ENCODE measurements around the gene LCOR.
"Not testable (repeated sequence)": the region's sequence is repeated elsewhere in the genome, so short reads cannot be mapped to it uniquely, and the experiment has no call there.

LCOR gene

DNA sequence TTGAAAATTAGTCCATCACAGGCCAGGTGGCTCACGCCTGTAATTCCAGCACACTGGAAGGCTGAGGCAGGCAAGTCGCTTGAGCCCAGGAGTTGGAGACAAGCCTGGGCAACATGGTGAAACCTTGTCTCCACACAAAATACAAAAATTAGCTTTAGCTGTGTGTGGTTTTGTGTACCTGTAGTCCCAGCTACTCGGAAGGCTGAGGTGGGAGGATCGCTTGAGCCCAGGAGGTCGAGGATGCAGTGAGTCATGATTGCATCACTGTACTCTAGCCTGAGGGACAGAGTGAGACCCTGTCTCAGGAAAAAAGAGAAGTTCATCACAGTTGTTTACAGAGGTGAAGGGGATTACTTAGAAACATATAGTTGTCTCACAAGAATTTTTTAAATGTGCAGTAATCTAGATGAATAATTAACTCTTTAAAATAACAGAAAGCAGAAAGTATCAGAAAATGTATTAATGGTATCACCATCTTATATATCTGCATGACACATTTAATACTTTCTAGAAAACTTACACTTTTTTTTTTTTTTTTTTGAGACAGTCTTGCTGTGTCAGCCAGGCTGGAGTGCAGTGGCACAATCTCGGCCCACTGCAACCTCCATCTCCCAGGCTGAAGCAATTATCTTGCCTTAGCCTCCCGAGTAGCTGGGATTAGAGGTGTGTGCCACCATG, 8.9 kb downstream of the LCOR start:
- DNase-seq = peak; percentile 89

DNA sequence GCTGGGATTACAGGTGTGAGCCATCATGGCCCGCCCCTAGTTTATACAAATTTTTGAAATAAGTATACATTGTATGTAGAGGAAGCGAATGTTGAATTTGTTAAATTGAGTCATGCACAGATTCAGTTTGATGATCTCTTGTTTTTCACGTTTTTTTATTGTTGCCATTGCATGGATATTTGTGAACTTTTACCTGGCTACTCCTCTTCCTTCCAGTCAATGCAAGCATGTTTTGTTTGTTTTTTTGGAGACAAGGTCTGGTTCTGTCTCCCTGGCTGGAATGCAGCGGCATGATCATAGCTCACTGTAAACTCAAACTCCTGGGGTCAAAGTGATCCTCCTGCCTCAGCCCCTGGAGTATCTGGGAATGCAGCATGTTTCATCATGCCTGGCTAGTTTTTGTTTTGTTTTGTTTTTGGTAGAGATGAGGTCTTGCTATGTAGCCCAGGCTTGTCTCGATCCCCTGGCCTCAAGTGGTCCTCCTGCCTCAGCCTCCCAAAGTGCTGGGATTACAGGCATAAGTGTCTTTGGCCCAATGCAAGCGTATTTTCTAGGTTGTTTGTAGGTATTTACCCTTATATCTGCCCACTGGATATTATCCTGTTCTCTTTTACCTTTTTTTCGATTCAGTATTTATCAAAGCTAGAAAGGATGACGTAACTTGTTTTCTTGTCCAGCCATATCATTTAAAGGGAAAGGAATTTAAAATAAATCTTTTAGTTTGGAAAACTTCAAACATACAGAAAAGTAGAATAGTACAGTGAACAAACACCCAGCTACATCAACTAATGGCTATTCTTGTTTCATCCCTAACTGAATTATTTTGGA, 11.0 kb downstream of the LCOR start:
- no peak for DNase-seq

DNA sequence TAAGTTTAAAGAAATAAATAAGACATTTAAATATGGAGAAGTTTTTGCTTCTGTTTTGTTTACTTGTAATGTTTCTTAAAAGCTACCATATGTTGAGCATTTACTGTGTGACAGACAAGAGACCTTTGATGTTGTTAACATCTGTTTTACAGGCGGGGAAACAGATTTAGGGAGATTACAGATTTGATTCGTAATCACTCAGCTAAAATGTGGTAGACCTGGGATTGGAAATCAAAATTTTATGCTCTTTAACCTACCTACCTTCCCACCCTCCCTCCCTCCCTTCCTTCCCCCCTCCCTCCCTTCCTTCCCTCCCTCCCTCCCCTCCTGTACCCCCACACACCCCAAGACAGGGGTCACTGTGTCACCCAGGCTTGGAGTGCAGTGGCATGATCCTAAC, 11.7 kb downstream of the LCOR start:
- no peak for DNase-seq

GRCh38 chr10:96846395-96846794, 14.3 kb downstream of the LCOR start:
- no peak for DNase-seq

- DNase-seq = no peak
Measured at GRCh38 chr10:96846926-96847325, 14.8 kb downstream of the LCOR start.

GRCh38 chr10:96847356-96847755, 15.3 kb downstream of the LCOR start:
- not testable (repeated sequence) for DNase-seq

GRCh38 chr10:96850113-96850512, 18.0 kb downstream of the LCOR start:
- DNase-seq = no peak

GRCh38 chr10:96850825-96851224, 18.7 kb downstream of the LCOR start:
- no peak for DNase-seq

DNA sequence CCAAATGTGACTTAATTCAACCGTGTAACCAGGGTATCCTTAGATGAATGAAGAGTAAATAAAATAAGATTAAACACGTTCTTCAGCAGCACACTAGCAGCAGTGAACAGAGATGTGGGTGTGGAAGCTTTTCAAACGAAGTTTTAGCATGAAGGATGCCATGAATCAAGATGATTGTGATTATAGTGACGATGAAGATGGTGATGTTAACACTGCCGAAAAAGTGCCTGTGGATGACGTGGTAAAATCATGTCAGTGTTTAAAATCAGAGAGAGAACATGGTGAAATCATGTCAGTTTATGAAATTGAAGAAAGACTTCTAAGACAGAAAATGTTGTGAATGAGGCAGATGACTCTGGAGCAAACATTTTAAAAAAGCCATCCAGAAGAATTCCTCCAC, 19.2 kb downstream of the LCOR start:
- no peak for DNase-seq

GRCh38 chr10:96856317-96856716, 24.2 kb downstream of the LCOR start:
- no peak for DNase-seq

- no peak for DNase-seq
Measured at GRCh38 chr10:96857301-96858012, 25.4 kb downstream of the LCOR start.

GRCh38 chr10:96858038-96858705, 26.1 kb downstream of the LCOR start:
- DNase-seq = no peak

GRCh38 chr10:96858706-96859050, 26.6 kb downstream of the LCOR start:
- DNase-seq = no peak

DNA sequence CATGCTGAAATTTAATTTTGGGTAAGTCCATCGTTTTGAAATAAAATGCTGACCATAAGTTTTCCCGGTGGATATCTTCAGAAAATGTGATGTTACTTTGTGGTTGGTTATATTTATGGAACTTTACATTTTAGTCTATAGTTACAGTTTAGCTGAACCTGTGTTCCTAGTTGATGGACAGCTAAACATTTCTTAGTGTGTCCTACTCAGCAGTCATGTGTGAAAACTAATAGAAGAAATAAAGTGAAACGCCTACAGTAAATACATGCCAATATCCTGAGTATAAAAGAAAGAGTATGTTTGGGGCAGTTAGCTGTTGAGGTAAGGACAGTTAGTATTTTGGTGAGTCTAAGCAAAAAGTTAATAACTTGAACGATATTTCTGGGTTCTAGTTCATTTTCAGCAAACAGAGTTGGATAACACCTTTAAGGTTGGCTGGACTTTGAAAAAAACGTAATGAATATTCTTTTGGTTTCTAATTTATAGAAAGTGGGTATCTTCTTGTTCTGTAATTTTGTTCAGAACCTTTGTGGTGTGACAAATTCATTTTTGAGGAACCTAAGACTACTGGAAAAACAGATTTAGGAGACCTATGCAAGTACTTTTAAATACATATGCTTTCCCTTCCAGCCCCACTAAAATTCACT, 28.7 kb downstream of the LCOR start:
- DNase-seq = no peak

GRCh38 chr10:96863922-96864543, 31.9 kb downstream of the LCOR start:
- peak; percentile 42 for DNase-seq

- DNase-seq = no peak
Measured at GRCh38 chr10:96873086-96873485, 41.0 kb downstream of the LCOR start.

GRCh38 chr10:96873756-96874467, 41.8 kb downstream of the LCOR start:
- DNase-seq = no peak

GRCh38 chr10:96878057-96878456, 46.0 kb downstream of the LCOR start:
- no peak for DNase-seq

DNA sequence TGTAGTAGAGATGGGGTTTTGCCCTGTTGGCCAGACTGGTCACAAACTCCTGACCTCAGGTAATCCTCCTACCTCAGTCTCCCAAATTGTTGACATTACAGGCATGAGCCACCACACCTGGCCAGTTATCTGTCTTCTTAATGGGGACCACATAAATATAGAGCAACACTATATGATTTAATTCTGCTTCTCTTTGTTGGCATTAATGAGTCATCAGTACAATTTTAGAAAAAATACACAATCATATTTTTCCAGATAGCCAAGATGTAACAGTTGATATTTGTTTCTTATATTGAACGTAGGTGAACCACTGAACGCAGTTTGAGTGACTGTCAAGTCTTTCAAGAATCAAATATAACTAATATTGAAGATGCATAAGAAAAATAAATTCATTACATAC, 48.5 kb downstream of the LCOR start:
- DNase-seq = no peak

GRCh38 chr10:96889415-96890171, 57.5 kb downstream of the LCOR start:
- no peak for DNase-seq

GRCh38 chr10:96890172-96890513, 58.0 kb downstream of the LCOR start:
- DNase-seq = peak; percentile 27
